Occipital lobe (tissue), 2 donors: ENCODE measurements around the gene FDCSP. TPM values are rescaled to one million over a fixed set of nuclear protein-coding genes. Genes with fewer than 3 reads are reported as not detected.
"Not testable (repeated sequence)": the region's sequence is repeated elsewhere in the genome, so short reads cannot be mapped to it uniquely, and the experiment has no call there.

Source experiments
- DNase-seq: peaks from one replicate; lab custom pipeline; 2025; lab: John Stamatoyannopoulos, UW
- total RNA-seq: library from RNA; depleted of rRNA; stranded (reverse); fragments of >200 nt; gene quantifications from one replicate; pipeline ENCODE4 v1.2.3, GENCODE V29; 2014

FDCSP gene
- total RNA-seq = not detected

DNA sequence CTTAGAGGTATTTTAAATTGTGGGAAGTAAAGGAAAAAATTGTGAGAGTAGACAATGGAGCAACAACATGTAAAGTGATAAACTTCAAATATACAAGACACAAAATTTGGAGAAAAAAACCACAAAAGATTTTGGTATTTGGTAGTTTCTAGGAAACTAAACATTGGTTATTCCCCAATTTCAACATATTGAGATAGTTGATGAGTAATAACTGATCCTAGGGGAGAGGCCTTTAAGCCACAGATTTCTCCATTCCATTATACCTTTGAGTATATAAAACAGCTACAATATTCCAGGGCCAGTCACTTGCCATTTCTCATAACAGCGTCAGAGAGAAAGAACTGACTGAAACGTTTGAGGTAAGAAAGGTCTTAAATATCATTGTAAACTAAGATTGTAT lies at the start of gene FDCSP:
TSS of gene FDCSP (plus strand) at position 301 of the 400 bp plus-strand sequence. CDS start 5,071 bp downstream, outside the sequence.
- DNase-seq = no peak

DNA sequence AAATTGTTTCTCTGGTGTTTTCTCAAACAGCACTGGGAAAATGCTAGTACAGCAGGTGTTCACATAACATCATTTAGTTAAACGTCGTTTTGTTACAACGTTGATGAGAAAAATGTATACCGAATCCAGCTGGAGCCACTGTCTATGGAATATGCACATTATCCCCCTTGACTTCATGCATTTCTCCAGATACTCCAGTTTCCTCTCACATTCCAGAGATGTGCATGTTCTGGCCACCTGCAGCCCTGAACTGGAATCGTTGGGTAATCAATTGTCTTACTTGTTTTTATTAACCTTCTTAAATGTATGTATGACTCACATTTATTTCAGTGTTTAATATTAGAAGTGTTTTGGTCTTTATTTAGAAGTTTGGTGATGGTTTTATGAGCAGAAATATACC lies 48.8 kb upstream of the FDCSP start:
- DNase-seq = no peak

DNA sequence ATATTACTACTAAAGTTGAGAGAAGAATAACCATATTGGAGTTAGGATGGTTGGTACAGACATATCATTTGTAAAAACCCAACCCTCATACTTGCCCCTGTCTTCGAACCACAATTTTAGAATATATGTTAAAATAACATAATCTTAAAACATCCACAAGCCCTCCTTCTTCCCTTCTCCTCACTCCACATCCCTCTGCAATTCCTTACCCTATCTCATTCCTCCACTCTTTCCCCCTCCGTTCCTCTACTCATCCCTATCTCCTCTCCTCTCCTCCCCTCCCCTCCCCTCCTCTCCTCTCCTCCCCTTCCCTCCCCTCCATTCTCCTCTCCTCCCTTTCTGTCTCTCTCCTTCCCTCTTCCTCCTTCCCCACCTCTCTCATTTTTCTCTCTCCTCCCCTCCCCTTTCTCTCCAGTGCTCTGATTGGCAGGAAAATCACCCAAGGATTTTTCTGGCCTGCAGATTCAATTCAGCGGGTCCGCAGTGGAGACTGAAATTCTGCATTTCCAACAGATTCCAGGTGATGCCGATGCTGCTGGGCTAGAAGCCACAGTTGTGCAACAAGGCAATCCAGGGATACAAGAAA lies 47.8 kb upstream of the FDCSP start:
- DNase-seq = no peak

GRCh38 chr4:70179811-70180210 lies 46.1 kb upstream of the FDCSP start:
- no peak for DNase-seq

- no peak for DNase-seq
Observed at GRCh38 chr4:70181864-70182263, 44.1 kb upstream of the FDCSP start.

GRCh38 chr4:70182517-70183167 lies 43.3 kb upstream of the FDCSP start:
- DNase-seq = no peak

DNA sequence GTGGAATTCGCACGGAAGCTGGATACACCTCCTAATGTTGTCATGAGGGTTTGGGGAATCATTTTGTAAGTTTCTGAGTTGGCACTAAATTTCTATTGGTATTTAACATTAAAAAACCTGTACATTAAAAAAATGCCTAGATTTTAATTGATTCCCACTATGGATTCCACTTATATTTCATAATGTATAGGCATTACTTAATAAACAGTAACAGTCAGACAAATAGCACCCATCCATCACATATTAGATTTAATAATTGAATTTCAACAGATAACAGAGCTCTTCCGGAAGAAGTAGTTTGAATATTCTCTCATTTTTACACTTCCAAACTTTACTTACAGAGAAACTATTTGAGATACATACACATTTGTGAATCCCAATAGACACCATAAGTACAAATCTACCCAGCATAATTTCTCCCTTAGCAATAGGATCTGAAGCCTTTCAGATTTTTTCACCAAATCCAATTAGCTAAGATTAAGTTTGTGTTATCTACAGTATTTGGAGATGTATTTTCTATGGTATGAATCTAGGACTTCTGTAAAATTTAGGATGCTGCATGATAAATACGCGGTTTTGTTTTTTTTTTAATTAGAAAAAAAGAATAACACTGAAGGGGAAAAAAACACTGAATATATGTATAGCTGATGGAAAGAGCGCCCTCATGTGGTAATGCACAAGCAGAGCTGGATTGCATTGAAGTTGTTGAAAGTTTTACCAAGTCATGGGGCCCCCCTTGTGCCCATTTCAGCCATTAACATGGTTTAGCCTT lies 42.6 kb upstream of the FDCSP start:
- DNase-seq = no peak

DNA sequence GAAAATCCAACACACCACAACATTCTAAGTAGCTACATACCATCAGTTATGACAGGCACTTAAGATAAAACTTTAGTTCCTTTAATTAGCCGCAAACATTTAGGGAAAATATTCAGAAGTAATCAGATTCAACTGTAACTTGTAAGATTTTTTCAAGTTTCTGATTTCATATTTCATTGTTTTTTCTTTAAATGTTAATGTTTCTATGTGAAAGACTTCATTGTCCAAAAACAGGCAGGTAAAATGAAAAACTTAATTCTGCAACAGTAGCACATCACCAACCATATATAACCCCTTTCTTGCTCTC lies 42.0 kb upstream of the FDCSP start:
- no peak for DNase-seq

DNA sequence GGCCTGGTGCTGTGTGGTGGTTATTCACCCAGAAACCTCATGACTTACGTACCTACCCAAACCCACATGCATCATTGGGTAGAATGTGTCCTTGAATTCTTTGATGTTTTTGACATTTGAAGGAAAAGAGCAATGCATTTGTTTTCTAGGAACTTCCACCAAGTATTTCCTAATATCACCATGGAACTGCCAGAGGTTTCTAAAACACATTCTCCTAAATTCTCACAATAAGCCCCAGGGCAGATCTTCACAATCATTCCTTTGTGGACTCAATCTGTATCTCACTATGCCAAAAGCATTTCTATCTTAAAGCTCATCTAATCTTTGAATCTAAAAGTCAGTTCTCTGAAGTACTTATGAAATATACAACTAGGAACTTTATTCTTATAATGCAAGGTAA lies 38.7 kb upstream of the FDCSP start:
- DNase-seq = no peak

GRCh38 chr4:70190579-70190978 lies 35.3 kb upstream of the FDCSP start:
- no peak for DNase-seq

DNA sequence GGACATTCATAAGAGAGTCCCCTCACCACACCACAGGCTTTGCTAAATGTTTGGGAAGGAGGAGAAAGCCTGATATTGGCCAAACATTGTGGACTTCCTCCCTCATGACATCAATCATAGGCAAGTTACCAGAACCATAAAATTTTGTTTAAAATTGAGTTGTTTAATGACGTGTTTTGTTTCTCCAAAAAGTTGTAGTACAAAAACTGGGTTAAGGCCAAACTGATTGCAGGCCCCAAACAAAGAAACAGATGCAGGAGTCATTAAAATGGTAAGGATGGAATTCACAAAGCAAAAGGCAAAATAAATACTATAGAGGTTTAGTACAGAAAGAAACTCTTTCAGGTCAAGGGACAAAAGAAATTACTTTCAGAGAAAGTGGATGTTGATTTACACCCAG lies 34.3 kb upstream of the FDCSP start:
- DNase-seq = no peak

DNA sequence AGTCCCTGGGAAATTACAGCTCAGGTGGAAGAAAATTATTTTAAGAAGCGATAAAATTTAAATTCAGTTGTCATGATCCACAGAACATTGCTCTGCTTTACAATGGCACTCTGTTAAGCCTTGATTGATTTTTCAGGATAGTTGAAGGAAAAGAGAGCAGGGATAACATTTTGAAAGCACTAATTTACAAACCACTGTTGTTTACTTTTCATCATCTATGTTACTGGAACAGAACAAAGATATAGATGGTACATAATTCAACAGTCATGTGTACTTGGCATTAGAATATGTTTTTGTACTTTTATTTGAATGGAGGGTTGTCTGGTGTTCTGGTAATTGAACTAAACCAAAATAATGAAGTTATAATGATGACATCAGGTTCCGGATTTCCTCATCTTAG lies 33.0 kb upstream of the FDCSP start:
- DNase-seq = no peak

DNA sequence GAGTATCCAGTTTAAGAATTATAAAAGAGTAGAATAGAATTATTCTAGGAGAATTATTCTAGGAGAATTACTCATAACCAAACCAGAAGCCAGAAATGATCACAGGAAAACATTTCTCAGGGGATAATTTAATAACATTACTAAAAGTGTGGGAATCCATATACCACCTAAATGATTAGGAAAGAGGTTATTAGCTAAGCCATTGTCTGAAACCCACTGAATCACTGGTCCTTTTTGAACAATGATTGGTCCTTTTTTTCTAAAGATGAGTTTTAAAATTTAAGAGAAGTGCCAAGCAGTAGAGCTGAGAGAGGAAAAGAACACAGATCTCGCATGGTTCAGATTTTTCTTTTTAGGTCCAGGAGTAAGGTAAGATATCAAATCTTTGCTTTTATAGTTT lies 30.5 kb upstream of the FDCSP start, which contains the start of gene ODAM:
TSS of gene ODAM (plus strand) at position 301 of the 400 bp plus-strand sequence. CDS start 819 bp downstream, outside the sequence.
- no peak for DNase-seq

DNA sequence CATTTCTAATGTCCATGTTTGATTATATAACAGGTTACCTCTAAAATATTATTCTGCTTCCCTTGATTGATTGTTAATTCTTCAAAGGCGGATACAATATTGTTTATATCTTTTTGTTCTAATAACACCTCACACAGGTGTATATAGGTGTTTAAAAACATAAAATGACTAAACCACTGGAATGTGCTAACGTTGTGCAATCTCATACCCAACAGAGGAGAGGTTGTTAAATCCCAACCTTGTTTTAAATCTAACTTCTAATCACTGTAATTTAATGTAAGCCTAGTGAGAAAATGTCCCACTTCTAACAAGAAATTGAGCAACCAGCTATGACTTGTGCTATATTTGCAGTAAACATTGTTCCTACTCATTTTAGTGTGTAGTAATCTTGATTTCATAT lies 29.1 kb upstream of the FDCSP start:
- no peak for DNase-seq

DNA sequence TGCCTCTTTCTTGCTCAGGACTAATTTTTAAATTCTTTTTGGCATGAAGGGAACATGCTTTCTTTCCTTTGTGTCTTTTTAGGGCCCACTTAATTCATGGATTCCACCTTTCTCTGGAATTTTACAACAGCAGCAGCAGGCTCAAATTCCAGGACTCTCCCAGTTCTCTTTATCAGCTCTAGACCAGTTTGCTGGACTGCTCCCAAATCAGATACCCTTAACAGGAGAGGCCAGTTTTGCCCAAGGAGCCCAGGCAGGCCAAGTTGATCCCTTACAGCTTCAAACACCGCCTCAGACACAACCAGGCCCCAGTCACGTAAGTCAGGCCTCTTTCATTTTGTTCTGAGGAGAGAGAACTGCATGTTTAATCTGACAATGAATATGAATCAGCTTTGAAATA lies 28.1 kb upstream of the FDCSP start:
- DNase-seq = no peak

DNA sequence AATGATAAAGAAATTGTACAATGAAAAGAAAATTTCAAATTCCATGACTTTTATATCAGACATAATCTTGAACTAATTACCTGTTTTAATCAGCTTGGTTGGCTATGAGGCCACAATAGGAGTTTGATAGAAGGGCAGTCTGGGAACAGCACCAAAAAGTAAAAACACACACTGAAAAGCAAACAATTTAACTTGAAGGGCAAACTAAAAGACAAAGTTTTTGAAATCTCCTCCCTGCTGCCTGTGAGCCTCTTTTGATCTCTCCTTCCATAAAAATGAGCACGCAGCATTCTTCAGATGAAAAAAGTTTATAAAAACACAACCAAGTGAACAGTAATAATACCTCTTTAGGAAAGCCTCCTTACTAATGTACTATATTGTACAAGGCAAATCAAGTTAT lies 22.3 kb upstream of the FDCSP start:
- DNase-seq = no peak

DNA sequence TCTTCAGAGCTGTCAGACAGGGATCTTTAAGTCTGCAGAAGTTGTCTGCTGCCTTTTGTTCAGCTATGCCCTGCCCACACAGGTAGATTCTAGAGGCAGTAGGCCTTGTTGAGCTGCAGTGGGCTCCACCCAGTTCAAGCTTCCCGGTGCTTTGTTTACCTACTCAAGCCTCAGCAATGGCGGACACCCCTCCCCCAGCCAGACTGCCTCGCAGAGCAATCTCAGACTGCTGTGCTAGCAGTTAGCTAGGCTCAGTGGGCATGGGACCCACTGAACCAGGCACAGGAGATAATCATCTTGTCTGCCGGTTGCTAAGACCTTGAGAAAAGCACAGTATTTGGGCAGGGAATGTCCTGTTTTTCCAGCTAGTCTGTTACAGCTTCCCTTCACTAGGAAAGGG lies 13.2 kb upstream of the FDCSP start:
- not testable (repeated sequence) for DNase-seq

- DNase-seq = not testable (repeated sequence)
Observed at GRCh38 chr4:70216109-70216508, 9.8 kb upstream of the FDCSP start.

GRCh38 chr4:70216550-70216949 lies 9.4 kb upstream of the FDCSP start:
- not testable (repeated sequence) for DNase-seq

- DNase-seq = not testable (repeated sequence)
Observed at GRCh38 chr4:70221389-70221788, 4.5 kb upstream of the FDCSP start.

- DNase-seq = not testable (repeated sequence)
Observed at GRCh38 chr4:70221818-70222217, 4.1 kb upstream of the FDCSP start.

DNA sequence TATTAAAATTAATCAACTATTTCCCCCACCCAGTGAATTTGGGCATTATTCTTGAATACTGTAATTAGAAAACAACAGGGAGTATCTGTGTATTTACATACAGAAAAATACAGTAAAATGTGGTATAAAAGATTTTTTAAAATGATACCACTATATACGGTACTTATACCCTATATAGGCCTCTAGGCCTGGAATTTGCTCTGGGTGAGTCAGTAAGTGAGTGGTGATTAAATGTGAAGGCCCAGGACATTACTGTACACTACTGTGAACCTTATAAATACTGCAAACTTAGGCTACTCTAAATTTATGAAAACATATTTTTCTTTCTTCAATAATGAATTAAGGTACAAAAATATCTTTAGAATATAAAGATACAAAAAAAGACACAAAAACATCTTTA lies 10.2 kb downstream of the FDCSP start:
- no peak for DNase-seq
